Endothelial cell of umbilical vein (primary cell): ENCODE data around the gene CLIC1. TPM values are rescaled to one million over a fixed set of nuclear protein-coding genes. Genes with fewer than 3 reads are reported as not detected.

Experiments used
- BruUV-seq: library from RNA; stranded (reverse); fragments of 400-500 nt; replicated peaks from 2 replicates; lab custom pipeline; 2021; lab: Mats Ljungman, UMichigan
- CTCF ChIA-PET: fragments of 300-600, 350-600 bp; sonication (Branson Sonifier 250); formaldehyde crosslinking; loops from one replicate; lab custom pipeline; 2021; ENCODE audit warnings: antibody characterized with exemption, inconsistent platforms; lab: Charles Lee
- POLR2A ChIA-PET: fragments of 300-600, 350-600 bp; sonication (Branson Sonifier 250); formaldehyde crosslinking; loops from one replicate; lab custom pipeline; 2021; ENCODE audit warnings: antibody characterized with exemption, inconsistent platforms; lab: Charles Lee
- DNase-seq: peaks from one replicate; pipeline ENCODE4 v3.0.0-alpha.2; 2011; ENCODE audit warnings: low read depth, low spot score
- FAIRE-seq: peaks from 2 replicates; lab custom pipeline; 2011; peaks lifted over from hg19 to GRCh38; lab: Jason Lieb, UNC
- H2AFZ ChIP-seq: 2 replicates; pipeline ENCODE4 v1.6.0; 2012; ENCODE audit warnings: low read depth, low read length, control low read depth, inconsistent platforms
- H3K27ac ChIP-seq: 2 replicates; pipeline ENCODE4 v1.5.1; 2011; ENCODE audit warnings: low read depth, mild to moderate bottlenecking, control low read depth, low read length, moderate library complexity; ENCODE audit not compliant: insufficient read depth
- H3K27me3 ChIP-seq, 2 experiments: 2 replicates each; pipeline versions ENCODE4 v1.6.0 to v1.6.1; 2011; ENCODE audit warnings: low read length in 2 of 2, mixed read lengths in 1 of 2; ENCODE audit not compliant: control insufficient read depth in 2 of 2, insufficient read depth in 2 of 2
- H3K36me3 ChIP-seq, 2 experiments: 2 replicates in 1 of 2; 3 replicates in 1 of 2; pipeline ENCODE4 v1.5.1; 2011; ENCODE audit warnings: low read length in 2 of 2, mild to moderate bottlenecking in 1 of 2, moderate library complexity in 1 of 2; ENCODE audit not compliant: control insufficient read depth in 2 of 2, insufficient read depth in 2 of 2; ENCODE audit errors: extremely low read depth in 1 of 2
- H3K4me1 ChIP-seq: 3 replicates; pipeline ENCODE4 v1.5.1; 2011; ENCODE audit warnings: mild to moderate bottlenecking, low read length; ENCODE audit not compliant: control insufficient read depth, insufficient read depth; ENCODE audit errors: extremely low read depth
- H3K4me2 ChIP-seq: 2 replicates; pipeline ENCODE4 v1.6.1; 2011; ENCODE audit warnings: low read length, control low read depth, mixed read lengths; ENCODE audit not compliant: insufficient read depth
- H3K4me3 ChIP-seq, 3 experiments: fragments of 200-600 bp in 1 of 3; sonication (generic), shearing (Covaris generic) in 1 of 3; replicated peaks in 1 of 3; 2 replicates each; pipeline ENCODE4 v1.5.1; 2011 to 2016; ENCODE audit warnings: control low read depth in 3 of 3, low read length in 3 of 3, mild to moderate bottlenecking in 2 of 3, inconsistent platforms in 1 of 3, low read depth in 1 of 3, moderate library complexity in 1 of 3; ENCODE audit not compliant: insufficient read depth in 1 of 3
- H3K79me2 ChIP-seq: 2 replicates; pipeline ENCODE4 v1.6.0; 2012; ENCODE audit warnings: low read length, inconsistent platforms; ENCODE audit not compliant: control insufficient read depth, insufficient read depth
- H3K9ac ChIP-seq: replicated peaks from 2 replicates; pipeline ENCODE3; 2011; ENCODE audit warnings: low read length, control low read depth; ENCODE audit not compliant: insufficient read depth; ENCODE audit errors: extremely low read depth
- H3K9me1 ChIP-seq: replicated peaks from 3 replicates; pipeline ENCODE4 v1.6.0; 2011; ENCODE audit warnings: mild to moderate bottlenecking, low read length; ENCODE audit not compliant: control insufficient read depth, insufficient read depth; ENCODE audit errors: extremely low read depth
- H3K9me3 ChIP-seq: replicated peaks from 2 replicates; pipeline ENCODE4 v1.5.1; 2012; ENCODE audit warnings: low read length, inconsistent platforms; ENCODE audit not compliant: control insufficient read depth, insufficient read depth
- H4K20me1 ChIP-seq: replicated peaks from 2 replicates; pipeline ENCODE3; 2011; ENCODE audit warnings: mild to moderate bottlenecking, low read length; ENCODE audit not compliant: control insufficient read depth, insufficient read depth; ENCODE audit errors: extremely low read depth
- CTCF ChIP-seq, 2 donors: IDR thresholded peaks; 1 replicate in 1 of 2; 2 replicates in 1 of 2; pipeline ENCODE4 v1.5.1; 2011; ENCODE audit warnings: low read length in 2 of 2, mild to moderate bottlenecking in 2 of 2, moderate library complexity in 2 of 2, control low read depth in 1 of 2, inconsistent platforms in 1 of 2, low read depth in 1 of 2; ENCODE audit not compliant: insufficient read depth in 1 of 2; ENCODE audit errors: extremely low read depth in 1 of 2
- EZH2 ChIP-seq: IDR thresholded peaks from 2 replicates; pipeline ENCODE4 v1.6.1; 2012; ENCODE audit warnings: borderline replicate concordance, low read depth, mild to moderate bottlenecking, moderate library complexity, low read length, inconsistent platforms; ENCODE audit not compliant: severe bottlenecking
- FOS ChIP-seq: IDR thresholded peaks from 2 replicates; pipeline ENCODE4 v1.6.1; 2011; ENCODE audit warnings: mild to moderate bottlenecking, low read length, moderate library complexity, borderline replicate concordance; ENCODE audit not compliant: insufficient read depth
- GATA2 ChIP-seq: IDR thresholded peaks from 2 replicates; pipeline ENCODE4 v1.7.0; 2011; ENCODE audit warnings: low read depth, mild to moderate bottlenecking, moderate library complexity, mixed read lengths, low read length; ENCODE audit not compliant: insufficient read length, insufficient read depth
- JUN ChIP-seq: IDR thresholded peaks from 2 replicates; pipeline ENCODE4 v1.6.1; 2011; ENCODE audit warnings: borderline replicate concordance, low read depth; ENCODE audit not compliant: insufficient read length, insufficient read depth
- MAX ChIP-seq: IDR thresholded peaks from 2 replicates; pipeline ENCODE4 v1.6.1; 2011; ENCODE audit not compliant: insufficient read depth, insufficient read length
- MYC ChIP-seq: IDR thresholded peaks from one replicate; pipeline ENCODE4 v1.6.1; 2011; ENCODE audit warnings: mild to moderate bottlenecking, low read depth, low read length
- POLR2A ChIP-seq: IDR thresholded peaks from 2 replicates; pipeline ENCODE4 v1.6.1; 2012; ENCODE audit warnings: low read depth, mild to moderate bottlenecking, control low read depth, low read length
- POLR2AphosphoS5 ChIP-seq: IDR thresholded peaks from 2 replicates; pipeline ENCODE4 v1.6.1; 2012; ENCODE audit warnings: low read depth, mild to moderate bottlenecking, control low read depth, low read length, moderate library complexity; ENCODE audit not compliant: insufficient read depth
- dilution Hi-C: fragments of 300-500 bp; cut with MboI; formaldehyde crosslinking; loops from one replicate; pipeline ENCODE4 v1.15.0; 2019; ENCODE audit warnings: low sequenced_read_pairs; ENCODE audit not compliant: extremely low pct_ligation_motif_present
- intact Hi-C: fragments of 100-400 bp; cut with micrococcal nuclease; formaldehyde crosslinking; loops from one replicate; pipeline ENCODE4 v1.10.0; 2022
- polyA plus RNA-seq, 4 experiments: library from polyadenylated mRNA; depleted of rRNA in 3 of 4; stranded (reverse) in 3 of 4; unstranded in 1 of 4; fragments of >200 nt; gene quantifications; 2 replicates each; pipeline versions ENCODE4 v1.2.1 to v1.2.3, GENCODE V29; 2011 to 2012; ENCODE audit warnings: missing spikeins in 1 of 4
- total RNA-seq: library from RNA; stranded (reverse); gene quantifications from 2 replicates; pipeline ENCODE4 v1.2.3, GENCODE V29; 2021

Gene CLIC1
- total and polyA plus RNA-seq, 2 donors (not counting 3 experiments of a cell fraction or from before 2014, with no cell fraction given), result 543 to 578 TPM

GRCh38 chr6:31733734-31734133 is 2.6 kb downstream of the CLIC1 start:
- peaks cover 16 to 23% of the 10 kb centered on the region in 2 experiments for H3K36me3 ChIP-seq
- dilution Hi-C loops, result no loop called here
- intact Hi-C loops, result loop anchor here (1.0 to 10.0 kb wide), 2 partner anchors 94 to 189 kb away; partner anchors contain the start of genes ATP6V1G2, DDX39B, HSPA1B and NFKBIL1

More at GRCh38 chr6:31733734-31734133, 2.6 kb downstream of the CLIC1 start:
- peak overlapping the region; percentile 96 for H3K9ac ChIP-seq
- ChIA-PET CTCF (interaction anchor here (1.0 kb wide), 2 partner anchors 62 to 96 kb away, joined by 3 read pairs; partner anchors contain the start of gene VARS1), POLR2A (interaction anchor here (1.0 kb wide), 1 partner anchor 94 kb away, joined by 3 read pairs; the partner anchor contains the start of gene HSPA1B)
- DNase-seq (no peak), FAIRE-seq (no peak)
- H3K4me3 ChIP-seq, result peak overlapping the region in 1 of 3 experiments; percentile 98
- TF ChIP-seq FOS (no peak), POLR2A (no peak), POLR2AphosphoS5 (no peak), MYC (no peak), GATA2 (no peak), JUN (no peak), MAX (no peak), EZH2 (no peak), CTCF (IDR thresholded peaks at IDR 0.05; ENCODE audit: extremely low read depth in 1 of 2, insufficient read depth in 1 of 2, low read depth in 1 of 2, low read length in 2 of 2) (no peak)
- peaks cover 41% of the 10 kb centered on the region for H3K79me2 ChIP-seq
- no peak overlapping the region for H2AFZ ChIP-seq
- peak overlapping the region; percentile 94 for H3K27ac ChIP-seq
- peaks cover 37% of the 10 kb centered on the region for H3K4me1 ChIP-seq
- no peaks in the 10 kb centered on the region for H3K9me3 ChIP-seq
- peak overlapping the region; percentile 93 for H3K4me2 ChIP-seq
- H4K20me1 ChIP-seq, result no peaks in the 10 kb centered on the region
- BruUV-seq, result no TSS peak
- no peaks in the 10 kb centered on the region for H3K9me1 ChIP-seq
- H3K27me3 ChIP-seq, result no peaks in the 10 kb centered on the region
